Mesenteric fat pad (tissue), 1 donor: ENCODE data around the gene HSPA6. TPM values are rescaled to one million over a fixed set of nuclear protein-coding genes. Genes with fewer than 3 reads are reported as not detected.
"Not testable (repeated sequence)": the region's sequence is repeated elsewhere in the genome, so short reads cannot be mapped to it uniquely, and the experiment has no call there.

ENCODE experiments used
- DNase-seq: peaks from one replicate; pipeline ENCODE4 v3.0.0-alpha.2; 2020; ENCODE audit warnings: low spot score
- total RNA-seq: library from RNA; stranded (reverse); fragmentation: NEBNext Ultra II Directional; extraction: Animal tissue kit (Norgen Biotek cat#: 25700); gene quantifications from one replicate; pipeline ENCODE4 v1.2.1, GENCODE V29; 2021
- donor health status: DM: yes; HTN: yes; CAD: no.

The HSPA6 gene
- total RNA-seq, 1 donor from 2014 or later, result 6.8 TPM

DNA sequence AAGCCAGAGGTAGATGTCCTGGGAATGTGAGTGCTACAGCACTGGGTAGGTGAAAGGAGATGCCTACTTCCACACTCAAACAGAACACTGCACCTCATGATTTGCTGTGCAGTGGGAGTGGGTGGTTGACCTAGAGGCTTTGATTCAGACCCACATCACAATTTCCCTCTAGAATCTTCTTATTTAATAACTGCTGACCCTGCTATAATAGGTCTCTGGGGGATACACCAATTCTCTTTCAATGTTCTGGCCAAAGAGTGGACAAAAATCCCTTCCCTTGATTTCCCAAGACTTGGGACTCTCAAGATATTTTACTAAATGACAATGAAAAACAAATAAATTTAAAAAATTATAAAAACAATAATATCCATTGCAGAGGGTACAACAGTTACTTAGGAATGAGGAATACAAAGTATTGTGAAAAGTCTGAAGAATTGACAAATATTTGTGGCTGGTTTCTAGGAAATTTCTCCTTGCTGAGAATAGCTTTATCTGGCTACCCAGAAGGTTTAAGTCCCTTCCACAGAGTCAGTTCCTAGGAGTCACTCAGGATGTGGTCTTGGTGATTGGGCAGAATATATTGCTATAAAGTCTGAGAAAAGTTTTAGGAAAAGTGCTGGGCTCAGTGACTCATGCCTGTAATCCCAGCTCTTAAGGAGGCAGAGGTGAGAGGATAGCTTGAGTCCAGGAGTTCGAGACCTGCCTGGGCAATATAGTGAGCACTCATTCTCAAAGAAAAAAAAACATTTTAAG, 21.5 kb upstream of the HSPA6 start:
- no peak for DNase-seq

DNA sequence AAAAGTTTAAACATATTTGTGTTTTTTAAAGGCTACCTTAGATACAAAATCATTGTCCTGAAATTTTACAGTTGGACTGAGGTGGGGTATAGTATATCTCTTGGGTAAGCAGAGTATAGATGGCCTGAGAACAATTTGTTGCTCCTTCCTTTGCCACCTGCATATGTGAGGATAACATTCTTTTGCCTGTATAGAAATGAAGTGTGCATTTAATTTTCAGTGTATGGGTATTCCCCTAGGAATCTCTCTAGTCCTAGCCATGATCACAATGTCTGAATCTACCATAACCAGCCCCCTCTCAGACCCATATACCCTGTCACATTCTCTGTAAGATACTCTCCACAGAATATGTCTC, 21.0 kb upstream of the HSPA6 start:
- no peak for DNase-seq

DNA sequence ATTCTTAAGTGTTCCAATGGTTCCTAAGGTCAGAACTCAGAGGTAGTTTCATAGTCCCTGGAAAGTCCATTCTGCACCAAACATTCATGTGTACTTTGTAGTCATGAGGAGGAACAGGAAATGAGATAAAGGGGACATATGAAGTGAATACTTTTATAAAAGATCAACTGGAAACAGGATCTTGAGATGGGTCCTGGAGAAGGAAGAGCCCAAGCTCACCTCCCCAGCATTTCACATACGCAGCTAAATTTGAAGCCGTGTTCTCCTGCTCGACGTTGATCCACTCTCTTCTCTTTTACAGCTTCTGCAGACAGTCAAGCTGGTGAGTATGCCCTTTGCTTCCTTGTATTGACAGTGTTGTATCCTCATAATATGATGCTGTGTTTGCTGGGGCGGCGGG, 18.7 kb upstream of the HSPA6 start:
- no peak for DNase-seq

DNA sequence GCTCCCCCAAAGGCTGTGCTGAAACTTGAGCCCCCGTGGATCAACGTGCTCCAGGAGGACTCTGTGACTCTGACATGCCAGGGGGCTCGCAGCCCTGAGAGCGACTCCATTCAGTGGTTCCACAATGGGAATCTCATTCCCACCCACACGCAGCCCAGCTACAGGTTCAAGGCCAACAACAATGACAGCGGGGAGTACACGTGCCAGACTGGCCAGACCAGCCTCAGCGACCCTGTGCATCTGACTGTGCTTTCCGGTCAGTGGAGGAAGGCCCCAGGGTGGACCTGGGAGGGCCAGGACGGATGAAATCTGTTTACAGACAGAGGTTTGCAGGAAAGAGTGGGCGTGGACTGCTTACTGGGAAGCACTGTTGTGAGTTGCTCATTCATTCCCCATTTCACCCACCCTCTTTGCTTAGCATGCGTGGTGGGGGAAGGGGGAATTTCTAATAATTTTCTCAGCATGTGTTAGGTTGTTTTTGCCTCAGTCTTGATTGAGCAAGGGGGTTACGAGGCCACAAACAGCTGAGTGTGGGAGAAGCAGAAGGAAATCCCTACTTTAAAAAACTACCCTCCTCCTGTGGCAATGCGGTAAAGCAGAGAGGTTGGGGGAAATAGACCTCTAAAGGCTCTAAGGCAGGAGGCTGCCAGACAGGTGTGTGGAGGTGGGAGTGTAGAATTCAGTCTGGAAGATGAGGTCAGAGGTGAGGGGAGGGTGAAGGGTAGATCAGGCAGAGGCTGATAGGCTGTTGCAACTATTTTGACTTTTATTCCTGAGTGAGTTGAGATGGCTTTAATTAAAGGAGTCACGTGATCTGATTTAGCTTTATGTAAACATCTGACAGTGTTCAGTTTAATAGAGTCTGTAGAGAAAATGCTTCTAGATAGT, 17.8 kb upstream of the HSPA6 start:
- DNase-seq, result no peak

DNA sequence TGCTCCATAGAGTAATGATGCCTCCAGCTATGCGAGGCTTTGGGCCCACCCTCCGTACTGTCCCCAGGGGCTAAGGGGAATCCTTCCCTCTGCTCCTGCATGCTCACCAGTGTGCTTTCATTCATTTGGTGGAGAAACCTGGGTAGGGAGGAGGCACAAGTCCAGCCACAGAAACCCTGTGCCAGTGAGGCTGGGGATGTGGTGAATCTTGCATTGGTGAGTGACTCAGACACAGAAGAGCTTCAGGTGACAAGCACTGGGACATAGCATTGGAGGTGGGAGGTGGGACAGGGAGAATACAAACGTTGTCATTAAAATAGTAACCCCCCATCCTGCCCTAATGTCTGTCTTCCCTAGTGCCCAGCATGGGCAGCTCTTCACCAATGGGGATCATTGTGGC, 13.9 kb upstream of the HSPA6 start:
- no peak for DNase-seq

DNA sequence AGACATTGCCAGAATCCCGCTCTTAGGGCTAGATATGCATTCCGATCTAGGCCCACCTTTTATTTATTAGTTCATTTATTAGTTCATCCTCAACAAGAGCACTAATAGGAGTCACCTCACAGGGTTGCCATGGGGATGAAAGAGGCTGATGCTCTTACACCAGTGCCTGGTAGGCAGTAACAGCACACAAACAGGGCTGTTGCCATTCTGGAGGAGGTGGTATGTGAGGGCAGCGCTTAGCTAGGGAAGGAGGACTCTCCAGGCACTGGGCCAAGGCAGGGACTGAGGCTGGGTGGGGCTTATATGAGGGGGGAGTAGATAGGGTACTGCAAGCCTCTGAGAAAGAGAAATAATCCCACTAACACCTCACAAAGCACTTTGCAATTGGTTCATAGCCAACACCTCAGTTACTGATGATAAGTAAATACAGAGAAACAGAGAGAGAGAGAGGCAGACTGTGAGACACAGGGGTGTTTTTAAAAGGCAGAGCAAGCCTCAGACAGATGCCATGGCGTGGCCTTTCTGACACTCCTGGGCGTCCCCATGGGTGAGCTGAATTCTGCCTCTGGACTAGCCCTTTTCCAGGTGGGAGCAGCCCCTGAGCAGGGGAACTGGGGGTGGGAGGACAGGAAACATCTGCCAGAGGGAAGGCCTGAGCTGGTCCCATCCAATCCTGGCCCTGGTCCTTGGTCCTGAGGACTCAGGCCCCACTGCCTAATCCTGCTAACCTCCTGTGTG, 13.2 kb upstream of the HSPA6 start:
- DNase-seq, result no peak

DNA sequence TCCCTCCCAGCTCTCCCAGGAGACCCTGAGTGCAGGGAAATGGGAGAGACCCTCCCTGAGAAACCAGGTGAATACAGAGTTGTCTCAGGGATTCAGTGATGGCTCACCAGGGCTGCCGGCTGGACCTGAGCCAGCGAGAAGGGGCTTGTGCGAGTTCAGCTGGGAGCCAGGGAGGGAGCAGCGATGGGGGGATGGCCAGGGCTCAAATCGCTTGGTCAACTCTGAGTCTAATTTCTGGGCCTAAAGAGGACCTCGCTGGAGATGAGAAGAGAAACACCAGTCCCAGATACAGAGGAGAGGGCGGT, 12.6 kb upstream of the HSPA6 start:
- DNase-seq, result no peak

DNA sequence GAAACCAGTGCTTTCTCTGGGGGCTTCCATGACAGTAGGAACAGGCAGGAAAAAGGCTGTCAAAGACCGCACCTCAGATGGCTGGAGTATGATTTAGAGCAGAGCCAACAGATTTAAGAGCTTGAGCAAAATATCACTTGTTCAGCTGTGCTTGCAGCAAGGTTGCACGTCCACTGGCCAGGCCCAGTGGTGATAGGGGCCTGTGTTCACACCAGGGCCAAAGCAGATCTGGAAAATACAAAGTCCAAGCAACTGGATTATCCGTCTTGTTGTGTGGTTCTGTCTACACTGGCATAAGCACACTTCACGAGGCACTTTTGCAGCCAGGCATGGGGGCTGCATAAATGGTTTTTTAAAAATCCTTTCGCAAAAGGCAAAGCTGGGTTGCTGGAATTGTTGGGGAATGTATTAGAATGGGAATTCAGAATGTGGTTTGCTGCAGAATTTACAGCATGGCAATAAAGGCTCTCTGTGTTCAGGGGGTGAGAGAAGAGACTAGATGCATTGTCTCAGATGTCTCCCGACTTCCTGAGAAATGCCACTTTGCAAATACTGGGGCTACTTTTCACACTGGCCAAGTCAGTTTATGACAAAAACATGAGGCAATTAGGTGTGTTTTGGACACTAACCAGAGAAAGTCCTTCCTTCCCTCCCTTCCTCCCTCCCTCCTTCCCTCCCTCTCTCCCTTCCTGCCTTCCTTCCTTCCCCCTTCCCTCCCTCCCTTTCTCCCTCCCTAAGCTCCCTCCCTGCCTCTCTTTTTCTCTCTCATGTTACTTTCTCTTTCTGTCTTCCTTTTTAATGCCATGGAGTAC, 11.5 kb upstream of the HSPA6 start:
- not testable (repeated sequence) for DNase-seq

DNA sequence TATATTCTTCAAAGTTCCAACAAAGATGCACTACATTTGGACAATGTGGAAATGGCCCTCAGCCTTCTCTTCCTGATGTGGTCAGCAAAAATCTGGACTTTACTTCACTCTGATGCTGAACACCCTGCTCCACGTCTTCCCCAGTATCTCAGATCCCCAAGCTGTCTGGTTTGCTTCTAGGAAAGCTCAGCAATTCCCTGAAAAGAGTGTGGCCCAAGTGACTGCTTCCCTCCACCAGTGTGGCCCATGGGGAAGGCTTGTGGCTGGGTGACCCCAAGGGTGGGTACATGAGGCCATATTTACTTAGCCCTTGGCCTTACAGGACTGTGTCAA, 10.9 kb upstream of the HSPA6 start:
- not testable (repeated sequence) for DNase-seq

DNA sequence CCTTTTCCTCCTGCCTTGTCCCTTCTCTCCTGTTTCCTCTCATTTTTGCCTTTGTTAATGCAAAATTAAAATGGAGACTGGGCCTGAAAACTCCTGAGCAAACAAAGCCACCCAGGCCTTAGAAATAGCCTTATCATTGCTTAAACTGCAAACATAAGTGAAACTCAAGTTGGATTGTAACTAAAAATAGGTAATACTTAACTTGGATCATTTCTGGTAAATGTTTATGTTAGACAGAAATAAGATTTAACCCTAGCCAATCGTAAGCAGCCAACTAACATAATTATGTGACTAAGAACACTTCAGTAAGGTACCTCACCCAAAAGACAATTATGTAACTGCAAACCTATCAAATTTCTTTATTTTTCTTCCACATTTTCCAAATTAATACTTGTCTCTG, 10.4 kb upstream of the HSPA6 start:
- not testable (repeated sequence) for DNase-seq

DNA sequence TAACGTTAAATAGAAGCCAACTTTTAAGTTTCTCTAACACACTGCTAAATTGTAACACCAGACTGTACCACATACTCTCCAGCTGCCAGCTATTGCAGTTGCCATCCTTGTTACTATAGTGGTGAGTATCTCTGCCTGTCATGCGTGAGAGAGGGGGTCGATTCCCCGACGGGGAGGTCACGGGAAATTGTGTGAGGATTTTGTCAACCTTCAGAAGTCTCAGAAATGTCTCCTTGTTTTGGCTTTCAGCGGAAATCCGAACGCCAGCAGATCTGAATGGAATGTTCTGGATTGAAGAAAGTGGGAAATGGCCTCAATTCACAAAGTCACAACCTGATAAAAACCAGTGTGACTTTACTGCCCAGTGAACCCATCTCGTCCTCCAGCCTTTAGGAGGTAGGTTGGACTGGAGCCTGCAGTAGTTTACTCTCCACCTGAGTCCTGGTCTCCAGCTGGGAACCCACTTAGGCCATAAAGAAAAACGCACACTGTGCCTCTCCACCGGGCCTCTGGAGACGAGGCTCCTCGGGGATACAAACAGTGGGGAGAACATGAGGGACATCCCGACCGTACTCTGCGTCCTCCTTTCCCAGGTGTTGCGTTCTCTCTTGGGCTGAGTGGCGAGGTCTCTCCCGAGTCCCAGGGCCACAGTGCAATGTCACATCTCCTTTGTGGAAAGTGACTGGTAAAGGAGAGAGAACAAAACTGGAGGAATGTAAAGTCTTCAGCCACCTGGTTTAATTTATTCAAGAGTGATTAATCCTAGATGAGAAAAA, 1.1 kb upstream of the HSPA6 start:
- not testable (repeated sequence) for DNase-seq

DNA sequence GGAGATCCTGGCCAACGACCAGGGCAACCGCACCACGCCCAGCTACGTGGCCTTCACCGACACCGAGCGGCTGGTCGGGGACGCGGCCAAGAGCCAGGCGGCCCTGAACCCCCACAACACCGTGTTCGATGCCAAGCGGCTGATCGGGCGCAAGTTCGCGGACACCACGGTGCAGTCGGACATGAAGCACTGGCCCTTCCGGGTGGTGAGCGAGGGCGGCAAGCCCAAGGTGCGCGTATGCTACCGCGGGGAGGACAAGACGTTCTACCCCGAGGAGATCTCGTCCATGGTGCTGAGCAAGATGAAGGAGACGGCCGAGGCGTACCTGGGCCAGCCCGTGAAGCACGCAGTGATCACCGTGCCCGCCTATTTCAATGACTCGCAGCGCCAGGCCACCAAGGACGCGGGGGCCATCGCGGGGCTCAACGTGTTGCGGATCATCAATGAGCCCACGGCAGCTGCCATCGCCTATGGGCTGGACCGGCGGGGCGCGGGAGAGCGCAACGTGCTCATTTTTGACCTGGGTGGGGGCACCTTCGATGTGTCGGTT, 477 bp downstream of the HSPA6 start:
- DNase-seq, result not testable (repeated sequence)

DNA sequence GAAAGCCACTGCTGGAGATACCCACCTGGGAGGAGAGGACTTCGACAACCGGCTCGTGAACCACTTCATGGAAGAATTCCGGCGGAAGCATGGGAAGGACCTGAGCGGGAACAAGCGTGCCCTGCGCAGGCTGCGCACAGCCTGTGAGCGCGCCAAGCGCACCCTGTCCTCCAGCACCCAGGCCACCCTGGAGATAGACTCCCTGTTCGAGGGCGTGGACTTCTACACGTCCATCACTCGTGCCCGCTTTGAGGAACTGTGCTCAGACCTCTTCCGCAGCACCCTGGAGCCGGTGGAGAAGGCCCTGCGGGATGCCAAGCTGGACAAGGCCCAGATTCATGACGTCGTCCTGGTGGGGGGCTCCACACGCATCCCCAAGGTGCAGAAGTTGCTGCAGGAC, 981 bp downstream of the HSPA6 start:
- DNase-seq, result not testable (repeated sequence)

DNA sequence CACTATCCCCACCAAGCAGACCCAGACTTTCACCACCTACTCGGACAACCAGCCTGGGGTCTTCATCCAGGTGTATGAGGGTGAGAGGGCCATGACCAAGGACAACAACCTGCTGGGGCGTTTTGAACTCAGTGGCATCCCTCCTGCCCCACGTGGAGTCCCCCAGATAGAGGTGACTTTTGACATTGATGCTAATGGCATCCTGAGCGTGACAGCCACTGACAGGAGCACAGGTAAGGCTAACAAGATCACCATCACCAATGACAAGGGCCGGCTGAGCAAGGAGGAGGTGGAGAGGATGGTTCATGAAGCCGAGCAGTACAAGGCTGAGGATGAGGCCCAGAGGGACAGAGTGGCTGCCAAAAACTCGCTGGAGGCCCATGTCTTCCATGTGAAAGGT, 1.6 kb downstream of the HSPA6 start:
- not testable (repeated sequence) for DNase-seq

DNA sequence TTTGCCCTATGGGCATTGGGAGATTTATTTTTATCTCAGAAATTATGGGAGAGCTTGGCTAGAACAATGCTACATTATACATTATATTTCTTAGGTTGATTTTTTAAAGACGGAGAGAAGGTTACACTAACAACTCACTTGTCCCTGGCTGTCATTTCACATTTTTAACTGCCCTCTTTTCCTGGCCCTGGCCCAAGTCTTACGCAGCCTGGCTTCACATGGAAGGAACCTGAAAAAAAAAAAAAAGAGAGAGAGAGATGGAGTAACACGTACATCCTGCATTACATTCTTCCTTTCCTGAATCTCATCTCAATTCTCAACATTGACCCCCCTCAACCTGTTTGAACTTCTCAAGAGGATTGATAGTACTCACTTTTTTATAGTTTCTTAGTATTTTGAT, 4.2 kb downstream of the HSPA6 start:
- DNase-seq, result not testable (repeated sequence)

DNA sequence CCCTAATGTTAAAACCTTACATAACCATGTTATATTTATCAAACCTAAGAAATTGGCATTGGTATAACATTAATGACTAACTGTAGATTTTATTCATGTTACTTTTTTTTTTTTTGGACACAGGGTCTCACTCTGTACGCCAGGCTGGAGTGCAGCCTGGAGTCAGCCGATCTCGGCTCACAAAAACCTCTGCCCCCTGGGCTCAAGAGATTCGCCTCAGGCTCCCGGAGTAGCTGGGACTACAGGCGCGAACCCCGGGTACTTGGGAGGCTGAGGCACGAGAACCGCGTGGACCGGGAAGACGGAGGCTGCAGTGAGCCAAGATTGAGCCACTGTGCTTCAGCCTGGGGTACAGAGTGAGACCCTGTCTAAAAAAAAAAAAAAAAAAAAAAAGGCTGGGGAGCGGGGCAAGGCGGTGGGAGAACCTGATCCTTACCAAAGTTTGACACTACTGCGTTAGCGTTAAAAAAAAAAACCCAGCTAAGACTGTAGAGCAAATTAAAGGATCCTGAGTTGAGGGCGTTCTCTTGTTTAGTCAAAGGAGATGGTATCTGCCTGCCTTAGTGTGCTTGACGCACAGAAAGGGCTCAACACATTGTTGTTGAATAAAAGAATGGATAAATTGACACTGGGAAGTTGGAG, 5.2 kb downstream of the HSPA6 start:
- not testable (repeated sequence) for DNase-seq

DNA sequence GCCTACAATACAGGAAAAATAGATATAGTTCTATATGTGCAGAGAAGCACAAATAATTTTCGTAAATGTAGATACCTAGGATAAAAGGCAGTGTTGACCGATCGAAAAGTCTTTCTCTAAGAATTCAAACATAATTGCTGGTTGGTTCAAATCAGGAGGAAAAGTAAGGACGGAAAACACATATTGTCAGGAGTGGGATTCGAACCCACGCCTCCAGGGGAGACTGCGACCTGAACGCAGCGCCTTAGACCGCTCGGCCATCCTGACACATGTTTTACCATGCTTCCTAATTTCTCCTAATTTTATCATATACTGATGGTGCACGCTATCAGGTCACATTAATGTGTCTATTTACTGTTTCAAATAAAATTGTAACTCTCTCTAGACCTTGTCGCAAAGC, 5.8 kb downstream of the HSPA6 start:
- DNase-seq, result not testable (repeated sequence)

DNA sequence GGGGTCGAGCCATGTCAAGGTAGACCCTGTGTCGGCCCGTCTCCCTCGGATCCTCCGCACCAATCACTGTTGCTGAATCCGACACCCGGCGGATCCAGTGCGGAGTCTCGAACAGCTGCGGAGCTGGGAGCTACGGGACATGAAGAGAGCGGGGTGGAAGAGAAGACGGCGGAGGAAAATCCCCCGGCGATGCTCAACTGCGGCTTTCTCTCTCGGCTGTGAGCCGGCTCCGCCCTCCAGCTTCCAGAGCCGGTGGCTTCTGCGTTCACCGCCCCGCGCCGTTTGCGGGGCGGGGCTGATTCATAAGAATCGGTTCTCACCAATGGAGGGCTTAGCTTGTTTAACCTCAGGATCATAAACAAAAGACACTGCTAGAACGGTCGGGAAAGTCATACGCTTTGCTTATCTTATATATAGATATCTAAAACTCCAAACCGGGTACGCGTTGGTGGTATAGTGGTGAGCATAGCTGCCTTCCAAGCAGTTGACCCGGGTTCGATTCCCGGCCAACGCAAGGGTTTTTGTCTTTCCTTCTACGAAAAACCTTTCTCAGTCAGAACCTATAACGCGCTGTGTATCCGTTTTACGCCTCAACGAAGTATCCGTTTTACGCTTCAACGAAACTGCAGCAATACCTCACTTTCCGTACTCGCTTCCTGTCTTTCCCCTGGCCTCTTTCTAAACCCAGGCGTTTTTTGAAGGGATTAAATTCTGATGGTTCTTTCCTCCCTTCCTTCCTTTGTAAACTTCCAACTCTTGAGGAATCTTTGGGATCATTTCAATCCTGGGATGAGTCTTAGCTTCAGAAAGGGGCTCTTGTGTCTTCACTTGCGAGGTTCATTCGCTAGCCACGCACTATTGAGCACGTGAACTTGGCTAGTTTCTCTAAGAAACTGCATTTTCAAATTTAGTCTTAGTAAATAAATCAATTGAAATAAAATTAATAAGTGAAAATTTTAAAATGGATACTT, 6.6 kb downstream of the HSPA6 start:
- DNase-seq, result not testable (repeated sequence)
